ENCODE results near the gene FOXD4L6.
"Not testable (repeated sequence)": the region's sequence is repeated elsewhere in the genome, so short reads cannot be mapped to it uniquely, and the experiment has no call there.

Gene FOXD4L6

GRCh38 chr9:41128581-41128980 lies at the start of gene FOXD4L6:
Gene FOXD4L6, minus strand, starts transcription at chr9:41128681. Its CDS starts 298 bp downstream, at chr9:41128383.
- not testable (repeated sequence) for H3K27me3 ChIP-seq (replicated peaks; ENCODE audit: control insufficient read depth, insufficient read depth, low read length); DNase-seq (ENCODE audit: extremely low read depth, insufficient read length); H3K36me3 ChIP-seq (ENCODE audit: control insufficient read depth, insufficient read depth, low read length); H3K4me3 ChIP-seq (replicated peaks; ENCODE audit: low read depth, low read length)

- H3K36me3 ChIP-seq (ENCODE audit: control insufficient read depth, insufficient read depth, low read length) = not testable (repeated sequence)
These were observed 46.5 kb upstream of the FOXD4L6 start for GRCh38 chr9:41174994-41175393.

GRCh38 chr9:41150116-41150515 lies 21.6 kb upstream of the FOXD4L6 start:
- not testable (repeated sequence) for DNase-seq (ENCODE audit: extremely low read depth, insufficient read length); H3K36me3 ChIP-seq (ENCODE audit: control insufficient read depth, insufficient read depth, low read length); H3K4me3 ChIP-seq (replicated peaks; ENCODE audit: low read depth, low read length); H3K27me3 ChIP-seq (replicated peaks; ENCODE audit: control insufficient read depth, insufficient read depth, low read length)

More at GRCh38 chr9:41174994-41175393, 46.5 kb upstream of the FOXD4L6 start:
- H3K27me3 ChIP-seq (replicated peaks; ENCODE audit: control insufficient read depth, insufficient read depth, low read length); H3K4me3 ChIP-seq (replicated peaks; ENCODE audit: low read depth, low read length); DNase-seq (ENCODE audit: extremely low read depth, insufficient read length): not testable (repeated sequence)

GRCh38 chr9:41141878-41142277 lies 13.4 kb upstream of the FOXD4L6 start:
- not testable (repeated sequence) for H3K4me3 ChIP-seq (replicated peaks; ENCODE audit: low read depth, low read length); H3K27me3 ChIP-seq (replicated peaks; ENCODE audit: control insufficient read depth, insufficient read depth, low read length); H3K36me3 ChIP-seq (ENCODE audit: control insufficient read depth, insufficient read depth, low read length); DNase-seq (ENCODE audit: extremely low read depth, insufficient read length)

GRCh38 chr9:41126746-41127446 lies 1.6 kb downstream of the FOXD4L6 start:
- H3K27me3 ChIP-seq (replicated peaks; ENCODE audit: control insufficient read depth, insufficient read depth, low read length); H3K4me3 ChIP-seq (replicated peaks; ENCODE audit: low read depth, low read length); DNase-seq (ENCODE audit: extremely low read depth, insufficient read length); H3K36me3 ChIP-seq (ENCODE audit: control insufficient read depth, insufficient read depth, low read length): not testable (repeated sequence)

GRCh38 chr9:41125936-41126335 lies 2.5 kb downstream of the FOXD4L6 start:
- H3K27me3 ChIP-seq (replicated peaks; ENCODE audit: control insufficient read depth, insufficient read depth, low read length); H3K36me3 ChIP-seq (ENCODE audit: control insufficient read depth, insufficient read depth, low read length); DNase-seq (ENCODE audit: extremely low read depth, insufficient read length); H3K4me3 ChIP-seq (replicated peaks; ENCODE audit: low read depth, low read length): not testable (repeated sequence)

- H3K27me3 ChIP-seq (replicated peaks; ENCODE audit: control insufficient read depth, insufficient read depth, low read length); H3K4me3 ChIP-seq (replicated peaks; ENCODE audit: low read depth, low read length); DNase-seq (ENCODE audit: extremely low read depth, insufficient read length); H3K36me3 ChIP-seq (ENCODE audit: control insufficient read depth, insufficient read depth, low read length): not testable (repeated sequence)
These were observed 3.3 kb downstream of the FOXD4L6 start for GRCh38 chr9:41125109-41125658.

GRCh38 chr9:41124250-41125108 lies 4.0 kb downstream of the FOXD4L6 start:
- not testable (repeated sequence) for H3K27me3 ChIP-seq (replicated peaks; ENCODE audit: control insufficient read depth, insufficient read depth, low read length); H3K4me3 ChIP-seq (replicated peaks; ENCODE audit: low read depth, low read length); DNase-seq (ENCODE audit: extremely low read depth, insufficient read length); H3K36me3 ChIP-seq (ENCODE audit: control insufficient read depth, insufficient read depth, low read length)

GRCh38 chr9:41123812-41124211 lies 4.7 kb downstream of the FOXD4L6 start:
- not testable (repeated sequence) for DNase-seq (ENCODE audit: extremely low read depth, insufficient read length); H3K27me3 ChIP-seq (replicated peaks; ENCODE audit: control insufficient read depth, insufficient read depth, low read length); H3K36me3 ChIP-seq (ENCODE audit: control insufficient read depth, insufficient read depth, low read length); H3K4me3 ChIP-seq (replicated peaks; ENCODE audit: low read depth, low read length)

GRCh38 chr9:41123396-41123795 lies 5.1 kb downstream of the FOXD4L6 start:
- not testable (repeated sequence) for H3K36me3 ChIP-seq (ENCODE audit: control insufficient read depth, insufficient read depth, low read length); H3K27me3 ChIP-seq (replicated peaks; ENCODE audit: control insufficient read depth, insufficient read depth, low read length); DNase-seq (ENCODE audit: extremely low read depth, insufficient read length); H3K4me3 ChIP-seq (replicated peaks; ENCODE audit: low read depth, low read length)

- H3K27me3 ChIP-seq (replicated peaks; ENCODE audit: control insufficient read depth, insufficient read depth, low read length); H3K36me3 ChIP-seq (ENCODE audit: control insufficient read depth, insufficient read depth, low read length); DNase-seq (ENCODE audit: extremely low read depth, insufficient read length); H3K4me3 ChIP-seq (replicated peaks; ENCODE audit: low read depth, low read length): not testable (repeated sequence)
These were observed 7.8 kb downstream of the FOXD4L6 start for GRCh38 chr9:41120696-41121095.

- not testable (repeated sequence) for DNase-seq (ENCODE audit: extremely low read depth, insufficient read length); H3K4me3 ChIP-seq (replicated peaks; ENCODE audit: low read depth, low read length); H3K27me3 ChIP-seq (replicated peaks; ENCODE audit: control insufficient read depth, insufficient read depth, low read length); H3K36me3 ChIP-seq (ENCODE audit: control insufficient read depth, insufficient read depth, low read length)
These were observed 8.8 kb downstream of the FOXD4L6 start for GRCh38 chr9:41119719-41120118.

- DNase-seq (ENCODE audit: extremely low read depth, insufficient read length); H3K4me3 ChIP-seq (replicated peaks; ENCODE audit: low read depth, low read length); H3K36me3 ChIP-seq (ENCODE audit: control insufficient read depth, insufficient read depth, low read length); H3K27me3 ChIP-seq (replicated peaks; ENCODE audit: control insufficient read depth, insufficient read depth, low read length): not testable (repeated sequence)
These were observed 9.2 kb downstream of the FOXD4L6 start for GRCh38 chr9:41119311-41119710.

GRCh38 chr9:41113348-41113747 lies 15.1 kb downstream of the FOXD4L6 start:
- not testable (repeated sequence) for DNase-seq (ENCODE audit: extremely low read depth, insufficient read length); H3K36me3 ChIP-seq (ENCODE audit: control insufficient read depth, insufficient read depth, low read length); H3K4me3 ChIP-seq (replicated peaks; ENCODE audit: low read depth, low read length); H3K27me3 ChIP-seq (replicated peaks; ENCODE audit: control insufficient read depth, insufficient read depth, low read length)

Data from GM06990 (cell line).